ENCODE measurements around the gene EFHC2. TPM values are rescaled to one million over a fixed set of nuclear protein-coding genes. Genes with fewer than 3 reads are reported as not detected.
"Not testable (repeated sequence)": the region's sequence is repeated elsewhere in the genome, so short reads cannot be mapped to it uniquely, and the experiment has no call there.

The EFHC2 gene
- total RNA-seq, 1 experiment from 2014 or later = 4.3 TPM

DNA sequence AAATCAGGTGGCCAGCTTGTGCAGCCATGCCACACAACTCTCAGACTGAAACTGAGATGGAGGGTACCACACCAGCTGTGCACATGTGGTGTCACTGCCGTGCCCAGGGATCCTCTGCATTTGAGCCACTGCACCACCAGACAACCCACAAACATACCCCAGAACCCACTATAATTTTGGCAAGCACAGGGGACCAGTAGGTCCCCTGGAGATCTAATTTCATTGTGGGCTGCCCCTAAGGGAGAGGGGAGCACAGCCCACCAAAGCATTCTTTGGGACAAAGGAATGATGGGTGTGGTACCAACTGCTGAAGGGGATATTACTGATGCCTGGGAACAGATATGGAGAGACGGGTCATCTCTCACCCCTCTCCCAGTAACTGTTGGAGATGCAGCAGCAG lies 140.9 kb downstream of the EFHC2 start:
- Histone ChIP-seq H2AFZ (no peak overlapping the region), H3K4me1 (replicated peaks; ENCODE audit: insufficient read depth) (no peaks in the 10 kb centered on the region), H3K36me3 (ENCODE audit: low read depth) (no peaks in the 10 kb centered on the region), H3K9me2 (ENCODE audit: insufficient read depth) (no peaks in the 10 kb centered on the region), H3K4me3 (no peak overlapping the region), H4K20me1 (ENCODE audit: insufficient read depth) (no peaks in the 10 kb centered on the region), H3K79me2 (ENCODE audit: low read depth) (no peaks in the 10 kb centered on the region), H3K4me2 (no peak overlapping the region), H3K27me3 (ENCODE audit: insufficient read depth, low read depth) (no peaks in the 10 kb centered on the region), H3K27ac (no peak overlapping the region), H3F3A (ENCODE audit: insufficient read depth, low read depth) (no peaks in the 10 kb centered on the region), H3K9me3 (ENCODE audit: insufficient read depth, low read depth) (no peaks in the 10 kb centered on the region)
- BruUV-seq (replicated peaks) = no TSS peak
- ChIA-PET POLR2A (ENCODE audit: unreplicated experiment) (no interaction called here), CTCF (no interaction called here)
- no peak for DNase-seq
- intact Hi-C loops (cut with micrococcal nuclease; ENCODE audit: unreplicated experiment) = no loop called here
- TF ChIP-seq, protein P1, sequence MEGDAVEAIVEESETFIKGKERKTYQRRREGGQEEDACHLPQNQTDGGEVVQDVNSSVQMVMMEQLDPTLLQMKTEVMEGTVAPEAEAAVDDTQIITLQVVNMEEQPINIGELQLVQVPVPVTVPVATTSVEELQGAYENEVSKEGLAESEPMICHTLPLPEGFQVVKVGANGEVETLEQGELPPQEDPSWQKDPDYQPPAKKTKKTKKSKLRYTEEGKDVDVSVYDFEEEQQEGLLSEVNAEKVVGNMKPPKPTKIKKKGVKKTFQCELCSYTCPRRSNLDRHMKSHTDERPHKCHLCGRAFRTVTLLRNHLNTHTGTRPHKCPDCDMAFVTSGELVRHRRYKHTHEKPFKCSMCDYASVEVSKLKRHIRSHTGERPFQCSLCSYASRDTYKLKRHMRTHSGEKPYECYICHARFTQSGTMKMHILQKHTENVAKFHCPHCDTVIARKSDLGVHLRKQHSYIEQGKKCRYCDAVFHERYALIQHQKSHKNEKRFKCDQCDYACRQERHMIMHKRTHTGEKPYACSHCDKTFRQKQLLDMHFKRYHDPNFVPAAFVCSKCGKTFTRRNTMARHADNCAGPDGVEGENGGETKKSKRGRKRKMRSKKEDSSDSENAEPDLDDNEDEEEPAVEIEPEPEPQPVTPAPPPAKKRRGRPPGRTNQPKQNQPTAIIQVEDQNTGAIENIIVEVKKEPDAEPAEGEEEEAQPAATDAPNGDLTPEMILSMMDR (conservative IDR thresholded peaks at IDR 0.05) = no peak
- no peak for TF ChIP-seq EZH2 (IDR thresholded peaks at IDR 0.05; ENCODE audit: low read depth)

GRCh38 chrX:44189116-44189515 lies 154.4 kb downstream of the EFHC2 start:
- TF ChIP-seq, protein P1 (conservative IDR thresholded peaks at IDR 0.05) = no peak
- TF ChIP-seq EZH2 (IDR thresholded peaks at IDR 0.05; ENCODE audit: low read depth) = no peak
- BruUV-seq (replicated peaks) = no TSS peak
- Histone ChIP-seq H3K27me3 (ENCODE audit: insufficient read depth, low read depth) (no peaks in the 10 kb centered on the region), H3K9me2 (ENCODE audit: insufficient read depth) (no peaks in the 10 kb centered on the region), H3F3A (ENCODE audit: insufficient read depth, low read depth) (no peaks in the 10 kb centered on the region), H3K4me1 (replicated peaks; ENCODE audit: insufficient read depth) (no peaks in the 10 kb centered on the region), H2AFZ (no peak overlapping the region), H3K9me3 (ENCODE audit: insufficient read depth, low read depth) (no peaks in the 10 kb centered on the region), H4K20me1 (ENCODE audit: insufficient read depth) (no peaks in the 10 kb centered on the region), H3K4me3 (no peak overlapping the region), H3K27ac (no peak overlapping the region), H3K4me2 (no peak overlapping the region), H3K79me2 (ENCODE audit: low read depth) (no peaks in the 10 kb centered on the region), H3K36me3 (ENCODE audit: low read depth) (no peaks in the 10 kb centered on the region)
- no peak for DNase-seq
- intact Hi-C loops (cut with micrococcal nuclease; ENCODE audit: unreplicated experiment) = no loop called here
- ChIA-PET POLR2A (ENCODE audit: unreplicated experiment) (no interaction called here), CTCF (no interaction called here)

DNA sequence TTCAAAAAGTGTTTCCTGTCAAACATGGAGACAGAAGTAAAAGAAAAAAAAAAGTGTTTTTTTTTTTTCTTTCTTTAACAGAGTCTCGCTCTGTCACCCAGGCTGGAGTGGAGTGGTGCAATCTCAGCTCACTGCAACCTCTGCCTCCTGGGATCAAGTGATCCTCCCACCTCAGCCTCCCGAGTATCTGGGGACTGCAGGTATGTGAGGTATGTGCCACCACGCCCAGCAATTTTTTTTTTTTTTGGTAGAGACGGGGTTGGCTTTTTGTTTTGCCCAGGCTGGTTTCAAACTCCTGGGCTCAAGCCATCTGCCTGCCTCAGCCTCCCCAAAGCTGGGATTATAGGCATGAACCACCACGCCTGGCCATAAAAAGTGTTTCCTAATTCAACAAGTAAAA lies 155.6 kb downstream of the EFHC2 start:
- BruUV-seq (replicated peaks); H3K9me2 ChIP-seq (ENCODE audit: insufficient read depth); H2AFZ ChIP-seq; H3K4me3 ChIP-seq; H3K27ac ChIP-seq; H3K36me3 ChIP-seq (ENCODE audit: low read depth); H3K4me2 ChIP-seq; H3K27me3 ChIP-seq (ENCODE audit: insufficient read depth, low read depth); H4K20me1 ChIP-seq (ENCODE audit: insufficient read depth); H3K4me1 ChIP-seq (replicated peaks; ENCODE audit: insufficient read depth); CTCF ChIA-PET; H3K9me3 ChIP-seq (ENCODE audit: insufficient read depth, low read depth); H3F3A ChIP-seq (ENCODE audit: insufficient read depth, low read depth); H3K79me2 ChIP-seq (ENCODE audit: low read depth); intact Hi-C loops (cut with micrococcal nuclease; ENCODE audit: unreplicated experiment): not testable (repeated sequence)
- POLR2A ChIA-PET (ENCODE audit: unreplicated experiment) = interaction anchor here (0.7 kb wide), 1 partner anchor 15 kb away, joined by 10 read pairs; no protein-coding TSS in a partner anchor
- DNase-seq = peak in 1 of 2 experiments; percentile 13

DNA sequence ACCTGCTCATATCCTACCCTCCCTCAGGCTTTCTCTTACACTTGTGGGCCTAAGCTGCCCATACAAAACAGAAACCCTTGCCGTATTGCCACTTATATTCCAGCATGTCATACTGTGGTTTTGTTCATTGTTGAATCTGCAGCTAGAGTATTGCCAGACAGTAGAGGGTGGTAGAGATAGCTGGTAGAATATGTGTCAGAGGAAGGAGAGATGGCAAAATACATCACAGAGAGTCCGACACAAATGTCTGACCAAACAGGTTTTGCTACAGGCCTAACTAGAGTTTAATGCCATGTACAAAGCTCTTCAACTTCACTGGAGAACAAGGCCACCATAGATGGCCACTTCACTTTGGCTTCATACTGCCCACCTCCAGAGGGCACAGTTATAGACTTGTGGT lies 160.1 kb downstream of the EFHC2 start:
- no peaks in the 10 kb centered on the region for H4K20me1 ChIP-seq (ENCODE audit: insufficient read depth)
- H3K9me3 ChIP-seq (ENCODE audit: insufficient read depth, low read depth) = no peaks in the 10 kb centered on the region
- no TSS peak for BruUV-seq (replicated peaks)
- H3K4me2 ChIP-seq = no peak overlapping the region
- TF ChIP-seq, protein P1 (conservative IDR thresholded peaks at IDR 0.05) = no peak
- TF ChIP-seq EZH2 (IDR thresholded peaks at IDR 0.05; ENCODE audit: low read depth) = no peak
- no peaks in the 10 kb centered on the region for H3K36me3 ChIP-seq (ENCODE audit: low read depth)
- no peaks in the 10 kb centered on the region for H3F3A ChIP-seq (ENCODE audit: insufficient read depth, low read depth)
- POLR2A ChIA-PET (ENCODE audit: unreplicated experiment) = no interaction called here
- no peaks in the 10 kb centered on the region for H3K79me2 ChIP-seq (ENCODE audit: low read depth)
- no peak overlapping the region for H2AFZ ChIP-seq
- peak; percentile 2 to 35 for DNase-seq
- no peaks in the 10 kb centered on the region for H3K4me1 ChIP-seq (replicated peaks; ENCODE audit: insufficient read depth)
- CTCF ChIA-PET = interaction anchor here (0.6 kb wide), 1 partner anchor 225 kb away, joined by 4 read pairs; no protein-coding TSS in a partner anchor
- intact Hi-C loops (cut with micrococcal nuclease; ENCODE audit: unreplicated experiment) = no loop called here
- H3K9me2 ChIP-seq (ENCODE audit: insufficient read depth) = no peaks in the 10 kb centered on the region
- H3K4me3 ChIP-seq = no peak overlapping the region
- no peak overlapping the region for H3K27ac ChIP-seq
- no peaks in the 10 kb centered on the region for H3K27me3 ChIP-seq (ENCODE audit: insufficient read depth, low read depth)
